GM19023 (cell line): ENCODE results near the gene CCDC18.
"Not testable (repeated sequence)": the region's sequence is repeated elsewhere in the genome, so short reads cannot be mapped to it uniquely, and the experiment has no call there.

ENCODE experiments used
- ATAC-seq: cut with Tn5 transposase; IDR thresholded peaks from one replicate; pipeline ENCODE4 v1.9.1; 2021; ENCODE audit warnings: mild to moderate bottlenecking, moderate library complexity; ENCODE audit not compliant: unreplicated experiment

Gene CCDC18

GRCh38 chr1:93170141-93170678 is 10.3 kb upstream of the CCDC18 start:
- not testable (repeated sequence) for ATAC-seq

GRCh38 chr1:93171549-93172034 is 8.9 kb upstream of the CCDC18 start:
- no peak for ATAC-seq

- no peak for ATAC-seq
These were observed 7.7 kb upstream of the CCDC18 start for GRCh38 chr1:93172778-93173177.

- ATAC-seq = not testable (repeated sequence)
These were observed 5.9 kb upstream of the CCDC18 start for GRCh38 chr1:93174638-93175037.

- no peak for ATAC-seq
These were observed 2.5 kb upstream of the CCDC18 start for GRCh38 chr1:93177991-93178390.

GRCh38 chr1:93178418-93178817 is 2.1 kb upstream of the CCDC18 start:
- ATAC-seq = no peak

- ATAC-seq = peak; percentile 87
These were observed 420 bp upstream of the CCDC18 start, which contains the start of gene TMED5 for GRCh38 chr1:93179886-93180722. Gene TMED5, minus strand, starts transcription at chr1:93180413. Its CDS starts 171 bp downstream, at chr1:93180242.

- no peak for ATAC-seq
These were observed 6.1 kb downstream of the CCDC18 start for GRCh38 chr1:93186667-93187066.

GRCh38 chr1:93190432-93190831 is 9.9 kb downstream of the CCDC18 start:
- ATAC-seq = no peak

GRCh38 chr1:93194231-93194990 is 13.9 kb downstream of the CCDC18 start:
- no peak for ATAC-seq

- no peak for ATAC-seq
These were observed 16.1 kb downstream of the CCDC18 start for GRCh38 chr1:93196591-93196990.

- ATAC-seq = no peak
These were observed 18.6 kb downstream of the CCDC18 start for GRCh38 chr1:93199150-93199549.

GRCh38 chr1:93200086-93200620 is 19.6 kb downstream of the CCDC18 start:
- no peak for ATAC-seq

GRCh38 chr1:93200714-93201113 is 20.2 kb downstream of the CCDC18 start:
- no peak for ATAC-seq

GRCh38 chr1:93205892-93206566 is 25.5 kb downstream of the CCDC18 start:
- no peak for ATAC-seq

- ATAC-seq = no peak
These were observed 26.0 kb downstream of the CCDC18 start for GRCh38 chr1:93206567-93206954.

GRCh38 chr1:93207211-93207610 is 26.7 kb downstream of the CCDC18 start:
- ATAC-seq = no peak

GRCh38 chr1:93215322-93215721 is 34.8 kb downstream of the CCDC18 start:
- no peak for ATAC-seq

- ATAC-seq = peak; percentile 58
These were observed 38.9 kb downstream of the CCDC18 start for GRCh38 chr1:93219443-93219842.

GRCh38 chr1:93220716-93221115 is 40.2 kb downstream of the CCDC18 start:
- not testable (repeated sequence) for ATAC-seq

GRCh38 chr1:93221913-93222312 is 41.4 kb downstream of the CCDC18 start:
- no peak for ATAC-seq
